Duodenal mucosa (tissue), 2 donors: Measurements from ENCODE around the gene MARK2.
A peak's percentile ranks its signal among the peaks of the same experiment; 100 is the strongest.

Experiments
- H3K27ac ChIP-seq: one replicate; pipeline ENCODE4 v1.7.0; 2013; ENCODE audit warnings: low read depth, low read length
- H3K27me3 ChIP-seq, 2 donors: one replicate each; pipeline ENCODE4 v1.7.0; 2013; ENCODE audit warnings: low read length in 2 of 2, control low read depth in 1 of 2; ENCODE audit not compliant: insufficient read depth in 2 of 2, control insufficient read depth in 1 of 2
- H3K36me3 ChIP-seq, 2 donors: one replicate each; pipeline ENCODE4 v1.7.0; 2013; ENCODE audit warnings: low read length in 2 of 2, control low read depth in 1 of 2; ENCODE audit not compliant: insufficient read depth in 2 of 2, control insufficient read depth in 1 of 2
- H3K4me1 ChIP-seq, 2 donors: one replicate each; pipeline ENCODE4 v1.7.0; 2013; ENCODE audit warnings: low read length in 2 of 2, control low read depth in 1 of 2; ENCODE audit not compliant: insufficient read depth in 2 of 2, control insufficient read depth in 1 of 2
- H3K4me3 ChIP-seq, 2 donors: one replicate each; pipeline ENCODE4 v1.7.0; 2013; ENCODE audit warnings: low read length in 2 of 2, low read depth in 1 of 2
- H3K9ac ChIP-seq, 2 donors: one replicate each; pipeline ENCODE4 v1.7.0; 2013; ENCODE audit warnings: low read length in 2 of 2, low read depth in 1 of 2
- H3K9me3 ChIP-seq, 2 donors: one replicate each; pipeline ENCODE4 v1.7.0; 2013; ENCODE audit warnings: low read length in 2 of 2, control low read depth in 1 of 2; ENCODE audit not compliant: control insufficient read depth in 1 of 2

The MARK2 gene

DNA sequence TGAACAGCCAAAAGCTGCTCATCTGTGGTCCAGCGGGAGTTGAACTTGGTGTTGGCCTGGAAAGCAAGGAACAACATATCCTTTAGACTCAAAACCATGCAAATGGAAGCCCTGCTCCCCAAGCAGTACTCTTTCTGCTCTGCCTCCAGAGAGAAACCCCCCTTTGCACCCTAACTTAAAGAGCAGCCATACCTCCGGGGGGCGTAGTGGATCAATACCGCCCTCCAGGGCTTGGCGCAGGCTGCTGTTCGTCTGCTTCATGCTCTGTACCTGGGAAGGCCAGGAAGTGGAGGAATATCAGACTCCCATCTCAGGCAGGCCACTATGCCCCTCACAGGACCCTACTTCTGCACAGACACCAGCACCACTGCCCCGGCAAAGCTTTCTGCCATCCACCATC lies 73.8 kb downstream of the MARK2 start:
- Histone ChIP-seq H3K4me3 (no peak overlapping the region), H3K27me3 (no peaks in the 10 kb centered on the region), H3K27ac (no peak overlapping the region), H3K9me3 (no peaks in the 10 kb centered on the region), H3K4me1 (peaks cover 5 to 16% of the 10 kb centered on the region in 2 donors), H3K9ac (no peak overlapping the region), H3K36me3 (peaks cover 9 to 10% of the 10 kb centered on the region in 2 donors)

DNA sequence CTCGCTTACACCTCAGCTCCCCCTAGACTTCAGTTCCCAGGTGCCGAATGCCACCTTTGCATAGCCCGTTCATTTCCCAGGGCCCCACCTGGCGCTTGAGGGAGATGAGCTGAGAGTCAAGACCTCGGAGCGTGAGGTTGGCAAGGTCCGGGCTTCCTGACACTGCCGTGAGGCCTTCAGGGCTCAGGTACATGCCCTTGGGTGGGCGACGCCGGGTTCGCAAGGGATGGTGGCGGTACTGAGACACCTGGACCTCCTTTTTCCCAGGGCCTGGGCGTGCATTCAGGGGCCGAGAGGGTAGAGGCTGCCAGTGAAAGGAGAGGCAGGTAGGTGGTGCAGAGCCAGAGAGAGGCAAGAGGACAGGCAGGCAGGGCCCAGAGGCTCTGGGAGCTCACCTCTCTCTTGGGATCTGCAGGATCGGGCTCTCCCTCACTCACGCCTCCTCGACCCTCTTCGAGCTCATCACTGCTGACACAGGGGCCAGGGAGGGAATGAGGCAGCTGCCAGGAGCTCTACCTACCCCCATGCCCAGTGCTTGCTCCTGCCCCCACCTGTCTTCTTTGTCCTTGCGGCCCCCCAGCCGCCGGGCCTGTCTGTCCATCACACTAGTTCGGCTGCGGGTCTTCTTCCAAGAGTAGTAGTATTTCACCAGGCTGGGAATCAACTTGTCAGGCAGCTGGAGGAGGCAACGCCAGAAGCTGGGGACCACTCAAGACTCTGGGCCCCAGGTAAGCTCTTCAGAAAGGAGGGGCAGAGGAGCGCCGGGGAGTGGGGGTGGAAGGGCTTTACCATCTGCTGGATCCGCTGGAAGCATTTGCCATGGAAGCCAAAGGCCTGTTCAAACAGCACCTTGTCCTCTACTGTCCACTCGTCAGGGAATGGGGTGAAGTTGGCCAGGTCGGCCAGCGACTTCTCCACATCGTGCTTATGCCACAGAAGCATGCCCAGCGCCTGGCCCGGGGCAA lies 75.2 kb downstream of the MARK2 start:
- peaks cover 17 to 31% of the 10 kb centered on the region in 2 donors for H3K4me1 ChIP-seq
- no peaks in the 10 kb centered on the region for H3K36me3 ChIP-seq
- H3K9me3 ChIP-seq: no peaks in the 10 kb centered on the region
- no peak overlapping the region for H3K4me3 ChIP-seq
- H3K9ac ChIP-seq: no peak overlapping the region
- no peak overlapping the region for H3K27ac ChIP-seq
- H3K27me3 ChIP-seq: no peaks in the 10 kb centered on the region

DNA sequence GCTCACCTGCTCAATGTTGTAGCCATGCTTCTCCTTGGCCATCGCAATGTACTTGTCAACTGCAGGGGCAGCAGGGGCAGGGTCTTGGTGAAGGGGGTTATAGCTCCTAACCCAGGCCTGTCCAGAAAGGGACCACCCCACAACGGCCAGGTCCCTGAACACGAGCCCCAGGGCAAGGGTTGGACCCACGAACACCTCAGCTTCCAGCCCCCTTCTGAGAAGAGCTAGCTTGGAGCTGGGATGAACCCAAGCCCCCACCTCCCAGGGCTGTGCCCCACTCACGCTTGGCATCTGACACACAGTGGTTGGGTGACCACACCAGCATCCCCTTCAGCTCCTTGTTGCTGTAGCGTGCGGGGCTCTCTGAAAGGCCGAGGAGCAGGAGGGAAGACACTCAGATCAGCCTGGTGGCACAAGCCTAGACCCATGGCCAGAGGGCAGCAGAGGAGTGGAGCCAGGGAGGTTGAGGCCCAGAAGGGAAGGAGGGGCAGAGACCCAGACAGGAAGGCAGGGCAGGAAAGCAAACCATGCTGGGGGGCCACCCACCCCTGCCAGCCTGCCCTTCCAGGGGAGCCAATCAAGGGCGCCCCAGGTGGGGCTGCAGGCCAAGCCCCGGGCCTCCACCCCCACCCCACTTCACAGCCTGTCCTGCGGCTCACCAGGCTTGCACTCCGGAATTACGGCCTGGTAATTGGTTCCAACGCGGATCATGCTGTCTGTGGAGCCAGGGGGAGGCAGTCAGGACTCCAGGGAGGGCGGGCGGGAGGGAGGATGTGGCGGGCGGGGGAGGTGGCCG lies 76.2 kb downstream of the MARK2 start:
- no peaks in the 10 kb centered on the region for H3K9me3 ChIP-seq
- H3K27ac ChIP-seq: no peak overlapping the region
- H3K4me3 ChIP-seq: no peak overlapping the region
- H3K9ac ChIP-seq: no peak overlapping the region
- peaks cover 24 to 41% of the 10 kb centered on the region in 2 donors for H3K4me1 ChIP-seq
- H3K27me3 ChIP-seq: no peaks in the 10 kb centered on the region
- H3K36me3 ChIP-seq: no peaks in the 10 kb centered on the region

GRCh38 chr11:63915961-63916836 lies 77.3 kb downstream of the MARK2 start:
- Histone ChIP-seq H3K27me3 (no peaks in the 10 kb centered on the region), H3K27ac (no peak overlapping the region), H3K9ac (peak overlapping the region in 1 of 2 donors; percentile 47), H3K9me3 (no peaks in the 10 kb centered on the region), H3K36me3 (no peaks in the 10 kb centered on the region), H3K4me3 (peak overlapping the region; percentile 72), H3K4me1 (peaks cover 33 to 46% of the 10 kb centered on the region in 2 donors)

GRCh38 chr11:63916837-63917691 lies 78.2 kb downstream of the MARK2 start, which contains the start of gene RCOR2:
RCOR2 (minus strand) TSS chr11:63917164; CDS start chr11:63916456, 708 bp downstream.
- Histone ChIP-seq H3K4me1 (peaks cover 33 to 46% of the 10 kb centered on the region in 2 donors), H3K36me3 (no peaks in the 10 kb centered on the region), H3K4me3 (peak within 1 kb of the TSS; percentile 72), H3K9ac (peak within 1 kb of the TSS; percentile 56 to 72), H3K27me3 (no peaks in the 10 kb centered on the region), H3K27ac (peak within 1 kb of the TSS; percentile 62), H3K9me3 (no peaks in the 10 kb centered on the region)

DNA sequence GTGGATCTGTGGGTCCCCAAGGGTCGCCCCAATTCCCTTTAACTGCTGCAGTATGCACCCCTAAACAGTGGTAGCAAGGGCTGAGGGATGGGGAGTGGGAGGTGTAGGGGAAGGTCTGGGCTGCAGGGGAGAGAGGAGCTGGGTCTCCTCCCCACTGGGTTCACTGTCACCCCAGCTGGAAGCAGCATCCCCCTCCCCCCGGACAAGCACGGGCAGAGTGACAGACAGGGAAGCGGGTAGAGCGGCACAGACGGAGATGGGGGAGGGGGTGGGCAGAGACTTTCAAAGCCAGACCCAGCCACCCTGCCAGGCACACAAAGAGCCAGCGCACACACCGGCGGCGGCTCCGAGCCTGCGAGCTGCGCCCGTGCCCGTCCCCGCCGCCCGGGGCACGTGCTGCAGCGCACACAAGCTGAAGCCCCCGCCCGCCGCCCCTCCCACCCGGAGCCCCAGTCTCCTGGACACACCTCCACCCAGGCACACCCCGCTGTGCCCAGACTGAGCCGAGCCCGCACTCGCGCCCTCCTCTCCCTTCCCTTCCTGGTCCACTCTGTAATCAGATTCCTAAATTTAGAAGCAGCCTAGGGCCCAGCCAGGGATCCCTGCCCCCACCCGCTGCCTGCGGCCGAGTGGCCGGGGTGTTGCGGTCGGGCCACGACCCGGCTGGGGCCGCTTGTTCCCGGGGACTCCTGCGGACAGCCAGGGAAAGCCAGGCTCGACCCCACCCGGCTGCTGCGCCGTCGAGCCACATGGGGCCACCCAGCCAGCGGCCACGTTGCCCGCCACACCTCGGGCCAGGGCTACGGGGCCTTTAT lies 79.0 kb downstream of the MARK2 start:
- Histone ChIP-seq H3K27me3 (no peaks in the 10 kb centered on the region), H3K27ac (peak overlapping the region; percentile 62), H3K4me3 (peak overlapping the region; percentile 62 to 66), H3K9ac (peak overlapping the region; percentile 56 to 72), H3K9me3 (no peaks in the 10 kb centered on the region), H3K4me1 (peaks cover 37 to 53% of the 10 kb centered on the region in 2 donors), H3K36me3 (no peaks in the 10 kb centered on the region)

DNA sequence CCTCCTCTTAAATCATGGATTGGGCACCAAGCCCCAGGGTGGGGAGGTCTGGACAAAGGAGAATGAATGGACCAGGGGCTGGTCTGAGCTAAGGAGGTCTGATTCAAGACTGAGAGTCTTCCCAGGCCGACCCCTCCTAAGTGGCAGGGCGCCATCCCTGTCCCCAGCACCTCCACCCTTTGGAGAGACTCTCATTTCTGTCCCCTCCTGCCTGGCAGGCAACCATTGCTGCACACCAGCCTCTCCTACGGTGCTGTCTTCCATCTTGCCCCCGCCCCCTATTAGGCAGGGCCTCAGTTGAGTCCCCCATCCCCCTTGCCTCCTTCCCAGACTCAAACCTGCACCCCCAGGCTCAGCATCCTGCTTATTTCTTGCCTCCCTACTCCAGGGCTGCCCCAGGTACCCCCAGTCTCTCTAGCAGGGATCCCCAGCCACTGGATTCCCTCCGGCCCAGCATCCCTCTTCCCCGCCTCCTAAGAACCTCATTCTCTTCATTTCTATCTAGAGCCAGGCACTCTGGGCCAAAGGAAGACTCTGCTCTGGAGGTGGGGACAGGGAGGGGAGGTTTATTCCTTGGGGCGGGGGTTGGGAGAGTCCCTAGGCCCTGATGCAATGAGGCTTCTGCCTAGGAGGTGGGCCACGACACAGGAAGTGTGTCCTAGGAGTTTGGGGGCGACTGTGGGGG lies 79.7 kb downstream of the MARK2 start:
- Histone ChIP-seq H3K4me1 (peaks cover 43 to 58% of the 10 kb centered on the region in 2 donors), H3K4me3 (peak overlapping the region; percentile 16 to 66), H3K27me3 (no peaks in the 10 kb centered on the region), H3K27ac (peak overlapping the region; percentile 50), H3K36me3 (no peaks in the 10 kb centered on the region), H3K9ac (peak overlapping the region; percentile 6 to 54), H3K9me3 (no peaks in the 10 kb centered on the region)
